ENCODE results near the gene FRY. TPM values are rescaled to one million over a fixed set of nuclear protein-coding genes. Genes with fewer than 3 reads are reported as not detected.

Gene FRY
- total RNA-seq, 1 experiment from 2014 or later = 4.7 TPM

DNA sequence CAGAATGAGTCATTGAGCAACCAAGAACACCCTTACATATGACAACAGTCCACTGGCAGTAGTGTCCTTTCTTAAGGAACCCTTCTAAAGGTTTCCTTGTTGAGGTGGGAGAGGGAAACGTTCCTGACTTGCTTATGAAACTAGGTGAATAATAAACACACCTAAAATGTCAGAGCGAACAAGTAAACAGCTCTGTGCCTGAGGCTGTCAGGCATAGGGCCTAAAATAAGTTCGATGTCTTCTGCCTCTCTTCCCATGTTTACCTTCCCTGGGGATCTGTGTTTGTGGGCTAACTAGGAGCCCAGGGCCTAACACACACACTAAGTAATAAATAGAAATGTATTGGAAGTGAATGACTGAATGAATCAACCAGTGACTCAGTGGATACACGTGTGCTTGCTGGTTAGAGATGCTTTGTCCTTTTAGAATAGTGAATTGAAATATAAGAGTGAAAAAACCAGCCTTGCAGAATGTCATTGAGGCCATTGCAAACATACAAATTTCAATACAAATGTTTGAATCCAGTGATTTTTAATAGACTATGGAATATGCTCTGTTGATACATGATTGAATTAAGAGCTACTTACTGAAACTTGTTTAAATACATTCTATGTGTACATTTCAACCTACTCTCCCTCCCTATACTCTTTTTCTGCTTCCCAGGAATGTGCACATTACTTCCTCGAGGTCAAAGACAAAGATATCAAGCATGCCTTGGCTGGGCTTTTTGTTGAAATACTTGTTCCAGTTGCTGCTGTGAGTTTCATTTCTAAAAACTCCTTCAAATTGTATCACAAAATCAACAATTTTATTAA is 102.9 kb downstream of the FRY start:
- Histone ChIP-seq H3K4me1 (replicated peaks; ENCODE audit: insufficient read depth) (no peaks in the 10 kb centered on the region), H2AFZ (no peak overlapping the region), H3K27me3 (ENCODE audit: insufficient read depth, low read depth) (no peaks in the 10 kb centered on the region), H3K9me3 (ENCODE audit: insufficient read depth, low read depth) (no peaks in the 10 kb centered on the region), H3K4me3 (no peak overlapping the region), H3K27ac (no peak overlapping the region), H3K9me2 (ENCODE audit: insufficient read depth) (no peaks in the 10 kb centered on the region), H3K4me2 (no peak overlapping the region), H4K20me1 (ENCODE audit: insufficient read depth) (no peaks in the 10 kb centered on the region), H3K79me2 (ENCODE audit: low read depth) (no peaks in the 10 kb centered on the region), H3F3A (ENCODE audit: insufficient read depth, low read depth) (no peaks in the 10 kb centered on the region), H3K36me3 (ENCODE audit: low read depth) (no peaks in the 10 kb centered on the region)
- BruUV-seq (replicated peaks) = no TSS peak
- ChIA-PET CTCF (no interaction called here), POLR2A (ENCODE audit: unreplicated experiment) (no interaction called here)
- DNase-seq = no peak
- TF ChIP-seq EZH2 (IDR thresholded peaks at IDR 0.05; ENCODE audit: low read depth) = no peak
- TF ChIP-seq, protein P1, sequence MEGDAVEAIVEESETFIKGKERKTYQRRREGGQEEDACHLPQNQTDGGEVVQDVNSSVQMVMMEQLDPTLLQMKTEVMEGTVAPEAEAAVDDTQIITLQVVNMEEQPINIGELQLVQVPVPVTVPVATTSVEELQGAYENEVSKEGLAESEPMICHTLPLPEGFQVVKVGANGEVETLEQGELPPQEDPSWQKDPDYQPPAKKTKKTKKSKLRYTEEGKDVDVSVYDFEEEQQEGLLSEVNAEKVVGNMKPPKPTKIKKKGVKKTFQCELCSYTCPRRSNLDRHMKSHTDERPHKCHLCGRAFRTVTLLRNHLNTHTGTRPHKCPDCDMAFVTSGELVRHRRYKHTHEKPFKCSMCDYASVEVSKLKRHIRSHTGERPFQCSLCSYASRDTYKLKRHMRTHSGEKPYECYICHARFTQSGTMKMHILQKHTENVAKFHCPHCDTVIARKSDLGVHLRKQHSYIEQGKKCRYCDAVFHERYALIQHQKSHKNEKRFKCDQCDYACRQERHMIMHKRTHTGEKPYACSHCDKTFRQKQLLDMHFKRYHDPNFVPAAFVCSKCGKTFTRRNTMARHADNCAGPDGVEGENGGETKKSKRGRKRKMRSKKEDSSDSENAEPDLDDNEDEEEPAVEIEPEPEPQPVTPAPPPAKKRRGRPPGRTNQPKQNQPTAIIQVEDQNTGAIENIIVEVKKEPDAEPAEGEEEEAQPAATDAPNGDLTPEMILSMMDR (conservative IDR thresholded peaks at IDR 0.05) = no peak
- intact Hi-C loops (cut with micrococcal nuclease; ENCODE audit: unreplicated experiment) = no loop called here

DNA sequence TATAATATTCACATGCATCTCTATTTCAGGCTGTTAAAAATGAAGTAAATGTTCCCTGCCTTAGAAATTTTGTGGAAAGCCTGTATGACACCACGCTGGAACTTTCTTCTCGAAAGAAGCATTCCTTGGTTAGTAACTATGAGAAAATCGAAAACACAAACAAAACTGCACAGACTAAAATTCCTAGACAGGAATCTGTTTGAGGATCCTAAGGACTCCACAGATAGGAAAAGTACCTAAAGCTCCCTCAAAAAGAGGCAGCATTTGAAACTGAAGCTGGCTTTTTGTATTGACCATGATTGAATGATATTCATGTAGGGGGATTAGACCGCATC is 103.4 kb downstream of the FRY start:
- Histone ChIP-seq H3K9me3 (ENCODE audit: insufficient read depth, low read depth) (no peaks in the 10 kb centered on the region), H3K4me2 (no peak overlapping the region), H3K36me3 (ENCODE audit: low read depth) (no peaks in the 10 kb centered on the region), H3K4me1 (replicated peaks; ENCODE audit: insufficient read depth) (no peaks in the 10 kb centered on the region), H2AFZ (no peak overlapping the region), H3K79me2 (ENCODE audit: low read depth) (no peaks in the 10 kb centered on the region), H3K9me2 (ENCODE audit: insufficient read depth) (no peaks in the 10 kb centered on the region), H3K4me3 (no peak overlapping the region), H3K27me3 (ENCODE audit: insufficient read depth, low read depth) (no peaks in the 10 kb centered on the region), H3K27ac (no peak overlapping the region), H3F3A (ENCODE audit: insufficient read depth, low read depth) (no peaks in the 10 kb centered on the region), H4K20me1 (ENCODE audit: insufficient read depth) (no peaks in the 10 kb centered on the region)
- intact Hi-C loops (cut with micrococcal nuclease; ENCODE audit: unreplicated experiment) = no loop called here
- no TSS peak for BruUV-seq (replicated peaks)
- POLR2A ChIA-PET (ENCODE audit: unreplicated experiment) = no interaction called here
- TF ChIP-seq, protein P1 (conservative IDR thresholded peaks at IDR 0.05) = no peak
- TF ChIP-seq EZH2 (IDR thresholded peaks at IDR 0.05; ENCODE audit: low read depth) = no peak
- CTCF ChIA-PET = no interaction called here
- DNase-seq = no peak

DNA sequence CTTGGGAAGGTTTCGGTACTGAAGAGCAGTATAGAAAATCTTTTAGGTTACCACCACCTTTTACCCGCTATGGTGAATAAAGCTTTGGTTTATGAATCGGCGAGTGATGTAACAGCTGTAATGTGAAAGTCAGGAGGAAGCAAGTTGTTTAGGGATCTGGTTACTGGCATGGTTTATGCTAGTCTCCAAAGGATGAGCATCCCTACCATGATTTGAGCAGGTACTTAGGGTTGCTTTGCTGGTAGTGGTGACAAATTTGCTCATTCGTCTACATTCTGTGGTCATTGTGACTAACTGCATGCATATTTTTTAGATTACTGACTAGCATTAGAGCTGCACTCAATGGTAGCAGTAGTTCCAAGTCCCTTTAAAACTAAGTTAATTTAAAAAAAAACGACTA is 104.1 kb downstream of the FRY start:
- Histone ChIP-seq H3K9me2 (ENCODE audit: insufficient read depth) (no peaks in the 10 kb centered on the region), H3K79me2 (ENCODE audit: low read depth) (no peaks in the 10 kb centered on the region), H3K4me2 (no peak overlapping the region), H3K4me1 (replicated peaks; ENCODE audit: insufficient read depth) (no peaks in the 10 kb centered on the region), H3K9me3 (ENCODE audit: insufficient read depth, low read depth) (no peaks in the 10 kb centered on the region), H3K36me3 (ENCODE audit: low read depth) (no peaks in the 10 kb centered on the region), H3K4me3 (no peak overlapping the region), H3F3A (ENCODE audit: insufficient read depth, low read depth) (no peaks in the 10 kb centered on the region), H2AFZ (no peak overlapping the region), H3K27me3 (ENCODE audit: insufficient read depth, low read depth) (no peaks in the 10 kb centered on the region), H3K27ac (no peak overlapping the region), H4K20me1 (ENCODE audit: insufficient read depth) (no peaks in the 10 kb centered on the region)
- no peak for TF ChIP-seq EZH2 (IDR thresholded peaks at IDR 0.05; ENCODE audit: low read depth)
- TF ChIP-seq, protein P1 (conservative IDR thresholded peaks at IDR 0.05) = no peak
- no TSS peak for BruUV-seq (replicated peaks)
- POLR2A ChIA-PET (ENCODE audit: unreplicated experiment) = no interaction called here
- intact Hi-C loops (cut with micrococcal nuclease; ENCODE audit: unreplicated experiment) = no loop called here
- CTCF ChIA-PET = no interaction called here
- no peak for DNase-seq

Data from PC-9 (cell line).